SJCRH30 (cell line): ENCODE data around the gene TM9SF2. TPM values are rescaled to one million over a fixed set of nuclear protein-coding genes. Genes with fewer than 3 reads are reported as not detected.

Source experiments
- DNase-seq, 2 experiments: peaks; one replicate each; pipeline ENCODE4 v3.0.0-alpha.2; 2015 to 2020
- H3K27ac ChIP-seq: fragments of 250-450 bp; sonication (Bioruptor Pico); 2 replicates; pipeline ENCODE4 v1.5.1; 2020; ENCODE audit warnings: mild to moderate bottlenecking, moderate library complexity
- H3K27me3 ChIP-seq: fragments of 250-450 bp; sonication (Bioruptor Pico); 2 replicates; pipeline ENCODE4 v1.5.1; 2020; ENCODE audit warnings: mild to moderate bottlenecking, moderate library complexity
- H3K36me3 ChIP-seq: fragments of 250-450 bp; sonication (Bioruptor Pico); 2 replicates; pipeline ENCODE4 v1.5.1; 2020; ENCODE audit warnings: mild to moderate bottlenecking, moderate library complexity
- H3K4me1 ChIP-seq: fragments of 250-450 bp; sonication (Bioruptor Pico); 2 replicates; pipeline ENCODE4 v1.5.1; 2020; ENCODE audit warnings: mild to moderate bottlenecking, moderate library complexity
- H3K4me3 ChIP-seq: fragments of 250-450 bp; sonication (Bioruptor Pico); 2 replicates; pipeline ENCODE4 v1.5.1; 2020; ENCODE audit warnings: mild to moderate bottlenecking, moderate library complexity
- H3K9me3 ChIP-seq: fragments of 250-450 bp; sonication (Bioruptor Pico); replicated peaks from 2 replicates; pipeline ENCODE4 v1.5.1; 2020; ENCODE audit warnings: mild to moderate bottlenecking, moderate library complexity
- total RNA-seq: library from RNA; depleted of rRNA; stranded (reverse); fragments of >200 nt; shearing (Covaris generic); gene quantifications from 2 replicates; pipeline ENCODE4 v1.2.3, GENCODE V29; 2014

TM9SF2 gene
- total RNA-seq, 1 experiment from 2014 or later: 104 TPM

DNA sequence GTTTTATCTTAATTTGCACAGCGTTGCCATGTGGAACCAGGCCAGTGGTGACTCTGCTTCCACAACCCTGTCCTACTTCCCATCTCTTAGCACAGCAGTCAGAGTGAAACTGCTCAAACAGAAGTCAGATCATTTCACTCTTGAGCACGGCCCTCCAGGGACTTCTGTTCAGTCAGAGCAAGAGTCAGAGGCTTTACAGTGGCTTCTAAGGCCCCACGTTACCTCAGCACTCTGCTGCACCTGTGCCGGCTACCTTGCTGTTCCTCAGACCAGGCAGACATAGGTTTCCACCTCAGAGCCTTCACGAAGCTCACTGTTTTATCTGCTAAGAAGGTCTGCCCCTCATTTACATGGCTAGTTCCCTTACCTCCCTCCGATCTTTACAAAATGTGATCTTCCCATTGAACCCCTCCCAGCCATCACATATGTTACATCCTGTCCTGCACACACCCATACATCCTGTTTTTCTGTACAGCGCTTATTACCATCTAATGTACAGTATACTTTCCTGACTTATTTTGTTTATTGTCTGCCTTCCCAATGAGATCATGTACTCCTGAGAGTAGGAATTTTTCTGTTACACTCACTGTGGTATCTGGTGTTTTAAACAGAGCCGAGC lies 41.6 kb downstream of the TM9SF2 start:
- H3K4me3 ChIP-seq: no peak overlapping the region
- no peaks in the 10 kb centered on the region for H3K9me3 ChIP-seq
- H3K36me3 ChIP-seq: peaks cover 18% of the 10 kb centered on the region
- H3K27me3 ChIP-seq: no peaks in the 10 kb centered on the region
- no peak for DNase-seq
- peaks cover 2% of the 10 kb centered on the region; the same call in 1 of the 2 replicates for H3K4me1 ChIP-seq
- H3K27ac ChIP-seq: no peak overlapping the region

DNA sequence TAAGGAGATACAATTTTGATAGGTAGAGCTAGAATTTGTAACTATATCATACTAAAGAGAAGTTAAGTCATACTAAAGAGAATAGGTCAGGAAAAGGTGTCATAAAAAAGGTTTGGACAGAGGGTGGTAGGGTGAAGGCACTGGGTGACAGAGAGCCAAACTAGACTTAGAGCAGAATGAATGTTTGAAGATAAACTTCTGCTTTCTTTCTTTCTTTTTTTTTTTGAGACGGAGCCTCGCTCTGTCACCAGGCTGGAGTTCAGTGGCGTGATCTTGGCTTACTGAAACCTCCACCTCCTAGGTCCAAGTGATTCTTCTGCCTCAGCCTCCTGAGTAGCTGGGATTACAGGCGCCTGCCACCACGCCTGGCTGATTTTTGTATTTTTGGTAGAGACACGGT lies 44.1 kb downstream of the TM9SF2 start:
- no peaks in the 10 kb centered on the region for H3K9me3 ChIP-seq
- no peak for DNase-seq
- H3K27me3 ChIP-seq: no peaks in the 10 kb centered on the region
- no peak overlapping the region for H3K4me3 ChIP-seq
- H3K4me1 ChIP-seq: peaks cover 2% of the 10 kb centered on the region; the same call in 1 of the 2 replicates
- H3K27ac ChIP-seq: no peak overlapping the region
- peaks cover 27% of the 10 kb centered on the region for H3K36me3 ChIP-seq

DNA sequence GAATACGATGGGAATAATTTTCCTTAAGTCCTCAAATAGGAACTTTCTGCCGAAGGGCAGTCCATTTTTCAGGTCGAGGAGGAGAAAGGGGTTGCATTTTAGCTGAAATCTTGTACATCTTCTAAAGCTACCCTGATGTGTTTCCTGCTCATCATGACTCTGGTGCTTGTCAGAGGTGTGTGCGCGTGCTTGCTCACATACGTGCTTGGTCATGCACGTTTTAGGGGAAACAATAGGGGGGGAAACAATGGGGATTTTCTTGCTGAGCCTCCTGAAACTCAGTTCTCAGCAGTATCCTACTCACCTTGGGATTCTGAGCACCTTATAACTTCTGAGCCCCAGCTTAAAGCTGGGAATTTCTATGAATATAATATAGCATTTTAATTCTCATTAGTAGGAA lies 44.7 kb downstream of the TM9SF2 start:
- Histone ChIP-seq H3K4me3 (no peak overlapping the region), H3K9me3 (no peaks in the 10 kb centered on the region), H3K27ac (no peak overlapping the region), H3K27me3 (no peaks in the 10 kb centered on the region), H3K36me3 (peaks cover 27% of the 10 kb centered on the region), H3K4me1 (peaks cover 2% of the 10 kb centered on the region; the same call in 1 of the 2 replicates)
- no peak for DNase-seq

DNA sequence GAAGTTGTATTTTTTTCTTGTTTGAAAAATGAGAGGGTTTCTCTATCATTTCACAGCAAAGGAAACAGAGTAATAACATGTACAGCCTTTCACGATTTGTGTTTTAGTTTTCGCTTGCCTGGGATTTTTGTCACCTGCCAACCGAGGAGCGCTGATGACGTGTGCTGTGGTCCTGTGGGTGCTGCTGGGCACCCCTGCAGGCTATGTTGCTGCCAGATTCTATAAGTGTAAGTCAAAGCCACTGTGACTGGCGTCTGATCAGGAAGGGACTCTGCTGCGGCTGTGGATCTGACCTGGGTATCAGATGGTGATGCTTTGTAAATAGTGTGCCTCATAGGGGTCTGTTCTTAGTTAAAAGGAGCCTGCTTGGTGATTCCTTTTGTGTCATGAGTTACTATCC lies 45.6 kb downstream of the TM9SF2 start:
- H3K36me3 ChIP-seq: peaks cover 28% of the 10 kb centered on the region
- H3K4me1 ChIP-seq: no peaks in the 10 kb centered on the region
- DNase-seq: no peak
- no peaks in the 10 kb centered on the region for H3K9me3 ChIP-seq
- H3K4me3 ChIP-seq: no peak overlapping the region
- H3K27me3 ChIP-seq: no peaks in the 10 kb centered on the region
- no peak overlapping the region for H3K27ac ChIP-seq

DNA sequence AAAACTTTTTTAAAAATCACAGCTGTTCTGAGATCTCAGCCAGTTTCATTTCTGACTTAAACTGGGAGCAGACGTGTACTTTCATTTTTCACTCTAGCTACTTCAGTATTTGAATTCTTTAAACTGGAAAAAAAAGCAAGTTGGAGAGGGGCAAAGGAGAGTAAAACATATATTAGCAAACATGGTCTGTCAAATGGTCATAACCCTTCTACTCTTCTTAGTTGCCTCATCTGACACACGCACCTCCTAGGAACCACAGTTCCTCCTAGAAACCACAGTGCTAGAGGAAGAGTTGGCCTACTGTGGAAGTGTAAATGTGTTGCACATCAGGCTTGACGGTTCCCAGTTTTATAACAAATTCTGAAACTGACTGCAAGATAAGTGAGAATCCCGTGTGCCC lies 47.2 kb downstream of the TM9SF2 start:
- Histone ChIP-seq H3K27me3 (no peaks in the 10 kb centered on the region), H3K36me3 (peaks cover 38% of the 10 kb centered on the region), H3K27ac (no peak overlapping the region), H3K9me3 (no peaks in the 10 kb centered on the region), H3K4me3 (no peak overlapping the region), H3K4me1 (no peaks in the 10 kb centered on the region)
- no peak for DNase-seq

DNA sequence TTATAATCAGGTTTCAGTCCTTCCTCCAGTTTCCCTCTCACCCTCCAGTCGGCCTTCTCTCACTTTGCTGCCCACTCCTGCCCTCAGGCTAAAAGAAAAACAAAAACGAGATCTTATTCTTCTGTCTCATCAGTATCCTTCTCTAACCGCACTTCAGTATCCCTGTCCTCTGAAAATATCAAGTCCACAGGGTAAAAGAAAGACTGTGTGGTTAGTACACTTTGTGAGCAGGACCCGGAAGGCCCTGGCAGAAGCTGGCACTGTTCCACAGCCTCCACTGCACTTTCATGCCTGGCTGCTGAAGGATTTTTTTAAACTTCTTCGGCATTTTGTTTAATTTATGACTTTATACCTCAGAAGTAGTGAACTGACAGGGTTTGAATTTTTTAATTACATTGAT lies 51.8 kb downstream of the TM9SF2 start:
- H3K27me3 ChIP-seq: no peaks in the 10 kb centered on the region
- no peak for DNase-seq
- H3K9me3 ChIP-seq: no peaks in the 10 kb centered on the region
- no peak overlapping the region for H3K4me3 ChIP-seq
- no peaks in the 10 kb centered on the region for H3K4me1 ChIP-seq
- H3K27ac ChIP-seq: no peak overlapping the region
- H3K36me3 ChIP-seq: peaks cover 65% of the 10 kb centered on the region

DNA sequence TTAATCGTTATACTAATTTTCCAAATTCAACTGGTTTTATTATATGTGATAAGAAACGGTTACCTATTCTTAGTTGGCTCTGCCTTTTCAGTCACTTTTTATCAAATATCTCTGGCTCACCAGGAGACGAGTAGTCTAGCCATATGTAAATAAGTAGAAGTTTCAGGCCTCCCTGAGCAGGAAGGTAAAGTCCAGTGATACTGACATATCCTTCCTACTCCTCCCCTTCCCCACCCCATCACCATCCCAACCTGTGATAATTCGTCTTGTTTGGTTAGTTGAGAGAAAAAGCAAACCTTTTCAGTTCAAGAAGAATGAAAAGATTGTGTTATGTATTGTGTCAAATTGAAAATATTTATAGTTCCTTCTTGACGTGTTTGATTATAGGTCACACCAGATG lies 53.9 kb downstream of the TM9SF2 start:
- peaks cover 59% of the 10 kb centered on the region for H3K36me3 ChIP-seq
- no peak overlapping the region for H3K4me3 ChIP-seq
- no peak for DNase-seq
- H3K27me3 ChIP-seq: no peaks in the 10 kb centered on the region
- H3K4me1 ChIP-seq: no peaks in the 10 kb centered on the region
- no peaks in the 10 kb centered on the region for H3K9me3 ChIP-seq
- no peak overlapping the region for H3K27ac ChIP-seq

DNA sequence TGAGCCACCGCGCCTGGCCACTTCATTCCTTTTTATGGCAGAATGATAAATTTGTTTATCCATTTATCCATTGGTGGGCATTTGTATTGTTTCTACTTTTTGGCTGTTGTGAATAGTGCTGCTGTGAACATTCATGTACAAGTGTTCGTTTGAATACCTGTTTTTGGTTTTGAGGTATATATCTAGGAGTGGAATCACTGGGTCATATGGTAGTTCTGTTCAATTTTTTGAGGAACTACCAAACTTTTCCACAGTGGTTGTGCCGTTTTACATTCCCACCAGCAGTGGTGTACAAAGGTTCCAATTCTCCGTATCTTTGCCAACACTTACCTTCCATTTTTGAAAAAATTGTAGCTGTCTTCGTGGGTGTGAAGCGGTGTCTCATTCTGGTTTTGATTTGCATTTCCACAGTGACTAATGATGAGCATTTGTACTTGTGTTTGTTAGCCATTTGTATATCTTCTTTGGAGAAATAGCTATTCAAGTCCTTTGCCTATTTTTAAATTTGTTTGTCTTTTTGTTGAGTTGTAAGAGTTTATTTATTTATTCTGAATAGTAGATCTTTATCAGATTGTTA lies 55.7 kb downstream of the TM9SF2 start:
- no peaks in the 10 kb centered on the region for H3K27me3 ChIP-seq
- H3K4me3 ChIP-seq: no peak overlapping the region
- no peaks in the 10 kb centered on the region for H3K4me1 ChIP-seq
- H3K27ac ChIP-seq: no peak overlapping the region
- H3K9me3 ChIP-seq: no peaks in the 10 kb centered on the region
- peaks cover 63% of the 10 kb centered on the region for H3K36me3 ChIP-seq
- DNase-seq: no peak

DNA sequence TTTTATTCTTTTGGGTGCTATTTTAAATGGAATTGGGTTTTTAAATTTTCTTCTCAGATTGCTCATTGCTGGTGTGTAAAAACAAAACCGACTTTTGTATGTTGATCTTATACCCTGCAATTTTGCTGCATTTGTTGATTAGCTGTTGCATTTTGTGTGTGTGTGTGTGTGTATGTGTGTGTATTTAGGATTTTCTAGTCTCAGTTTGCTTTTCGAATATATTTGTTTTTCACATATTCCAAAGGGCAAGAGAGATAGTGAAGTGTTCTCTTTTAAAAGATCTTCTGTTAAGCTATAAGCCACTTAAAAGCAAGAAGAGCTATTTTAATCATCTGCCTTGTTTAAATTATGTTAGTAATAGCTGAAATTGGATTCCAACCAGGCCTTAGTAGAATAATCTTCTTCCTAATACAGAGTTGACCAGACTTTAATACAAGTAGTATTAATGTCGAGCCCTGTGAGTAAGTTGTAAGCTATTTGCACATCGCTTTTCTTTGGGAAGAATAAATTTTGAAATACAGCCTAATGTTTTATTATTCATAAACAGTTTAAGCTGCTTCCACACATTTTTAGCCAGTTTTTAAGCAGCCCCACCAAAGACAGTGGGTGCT lies 57.4 kb downstream of the TM9SF2 start:
- H3K36me3 ChIP-seq: peaks cover 59% of the 10 kb centered on the region
- no peak overlapping the region for H3K27ac ChIP-seq
- H3K27me3 ChIP-seq: no peaks in the 10 kb centered on the region
- no peak for DNase-seq
- no peak overlapping the region for H3K4me3 ChIP-seq
- no peaks in the 10 kb centered on the region for H3K4me1 ChIP-seq
- no peaks in the 10 kb centered on the region for H3K9me3 ChIP-seq

DNA sequence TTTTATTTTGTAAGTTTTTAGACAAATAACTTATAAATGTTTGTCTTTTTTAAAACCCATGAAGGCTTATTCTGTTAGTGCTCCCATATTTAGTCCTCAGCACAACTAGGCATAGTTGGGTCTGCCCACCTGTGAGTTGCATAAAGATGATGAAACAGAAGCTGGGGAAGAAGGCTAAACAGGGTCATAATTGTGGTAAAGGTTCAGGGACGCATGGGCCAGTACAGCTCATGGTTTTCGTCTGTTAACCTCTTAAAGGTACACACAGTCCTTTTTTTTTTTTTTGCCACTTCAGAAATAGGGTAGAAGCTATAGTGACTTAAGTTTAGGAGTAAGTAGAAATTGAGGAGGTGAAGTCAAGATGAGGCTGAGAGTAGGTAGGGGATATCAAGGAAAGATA lies 58.3 kb downstream of the TM9SF2 start:
- no peak for DNase-seq
- Histone ChIP-seq H3K27ac (no peak overlapping the region), H3K4me1 (no peaks in the 10 kb centered on the region), H3K4me3 (no peak overlapping the region), H3K36me3 (peaks cover 57% of the 10 kb centered on the region), H3K27me3 (no peaks in the 10 kb centered on the region), H3K9me3 (no peaks in the 10 kb centered on the region)

DNA sequence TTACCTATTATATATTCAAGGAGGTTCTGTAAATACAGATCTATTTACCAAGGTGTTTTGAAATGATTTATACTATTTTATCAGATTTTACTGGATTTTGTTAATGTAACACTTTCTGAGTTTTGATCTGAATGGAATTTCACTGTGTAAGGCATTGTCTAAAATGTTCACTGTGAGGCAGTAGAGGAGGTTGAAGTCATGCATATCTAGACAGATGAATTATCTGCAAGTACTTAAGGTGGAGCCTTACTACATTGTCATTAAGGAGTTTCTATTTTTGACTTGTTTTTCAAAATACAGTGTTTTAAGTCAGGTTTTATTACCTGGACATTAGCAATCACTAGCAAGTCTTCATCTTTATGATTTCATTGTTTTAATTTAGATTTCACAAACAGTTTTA lies 62.1 kb downstream of the TM9SF2 start:
- Histone ChIP-seq H3K36me3 (peaks cover 34% of the 10 kb centered on the region), H3K4me3 (no peak overlapping the region), H3K27ac (no peak overlapping the region), H3K4me1 (no peaks in the 10 kb centered on the region), H3K9me3 (no peaks in the 10 kb centered on the region), H3K27me3 (no peaks in the 10 kb centered on the region)
- no peak for DNase-seq

DNA sequence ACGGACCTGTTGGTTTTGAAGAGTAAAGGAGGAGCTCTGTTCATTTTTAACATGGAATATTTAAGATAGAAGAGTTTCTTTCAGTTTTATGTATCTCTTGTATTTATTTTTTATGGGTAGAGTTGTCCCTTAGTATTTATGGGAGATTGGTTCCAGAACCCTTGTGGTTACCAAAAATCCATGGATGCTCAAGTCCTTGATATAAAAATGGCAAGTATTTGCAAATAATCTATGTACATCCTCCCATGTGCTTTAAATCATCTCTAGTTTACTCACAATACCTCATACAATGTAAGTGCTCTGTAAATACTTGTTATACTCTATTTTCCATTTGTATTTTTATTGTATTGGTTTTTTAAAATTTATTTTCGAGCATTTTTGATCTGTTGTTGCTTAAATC lies 63.1 kb downstream of the TM9SF2 start:
- H3K4me1 ChIP-seq: no peaks in the 10 kb centered on the region
- no peaks in the 10 kb centered on the region for H3K9me3 ChIP-seq
- no peaks in the 10 kb centered on the region for H3K27me3 ChIP-seq
- no peak for DNase-seq
- H3K36me3 ChIP-seq: peaks cover 34% of the 10 kb centered on the region
- no peak overlapping the region for H3K4me3 ChIP-seq
- no peak overlapping the region for H3K27ac ChIP-seq

DNA sequence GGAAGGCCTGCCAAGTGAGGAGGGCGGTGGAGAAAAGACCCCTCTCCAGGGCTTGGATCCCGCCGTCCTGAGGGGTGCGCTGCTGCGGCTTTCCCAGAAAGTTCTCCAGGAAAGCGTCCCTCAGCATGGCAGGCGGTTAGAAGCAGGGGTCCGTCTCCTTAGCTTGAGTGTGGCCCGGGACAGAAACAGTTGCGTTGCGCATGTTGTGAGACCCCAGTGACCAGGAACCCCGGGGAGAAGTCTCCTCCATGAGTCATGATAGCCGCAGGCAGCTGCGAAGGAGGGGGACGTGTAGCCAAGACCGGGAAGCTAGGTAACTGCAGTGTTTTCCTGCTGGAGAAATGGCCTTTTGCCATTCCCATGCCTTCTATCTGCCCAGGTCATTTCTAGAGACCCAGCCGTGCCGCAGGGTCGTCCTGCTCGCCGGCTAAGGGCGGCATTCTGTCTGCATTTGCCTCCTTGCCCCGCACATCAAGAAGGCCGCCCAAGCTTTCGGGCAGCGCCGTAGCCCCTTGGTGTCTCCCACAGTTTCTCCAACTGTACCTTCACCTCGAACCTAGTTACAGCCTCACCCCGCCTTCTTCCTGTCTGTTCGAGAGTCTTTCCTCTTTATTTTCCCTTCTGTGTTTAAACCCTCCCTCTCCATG lies 64.3 kb downstream of the TM9SF2 start:
- H3K36me3 ChIP-seq: peaks cover 23% of the 10 kb centered on the region
- DNase-seq: no peak
- H3K27me3 ChIP-seq: no peaks in the 10 kb centered on the region
- H3K4me3 ChIP-seq: no peak overlapping the region
- no peaks in the 10 kb centered on the region for H3K4me1 ChIP-seq
- H3K27ac ChIP-seq: no peak overlapping the region
- no peaks in the 10 kb centered on the region for H3K9me3 ChIP-seq

DNA sequence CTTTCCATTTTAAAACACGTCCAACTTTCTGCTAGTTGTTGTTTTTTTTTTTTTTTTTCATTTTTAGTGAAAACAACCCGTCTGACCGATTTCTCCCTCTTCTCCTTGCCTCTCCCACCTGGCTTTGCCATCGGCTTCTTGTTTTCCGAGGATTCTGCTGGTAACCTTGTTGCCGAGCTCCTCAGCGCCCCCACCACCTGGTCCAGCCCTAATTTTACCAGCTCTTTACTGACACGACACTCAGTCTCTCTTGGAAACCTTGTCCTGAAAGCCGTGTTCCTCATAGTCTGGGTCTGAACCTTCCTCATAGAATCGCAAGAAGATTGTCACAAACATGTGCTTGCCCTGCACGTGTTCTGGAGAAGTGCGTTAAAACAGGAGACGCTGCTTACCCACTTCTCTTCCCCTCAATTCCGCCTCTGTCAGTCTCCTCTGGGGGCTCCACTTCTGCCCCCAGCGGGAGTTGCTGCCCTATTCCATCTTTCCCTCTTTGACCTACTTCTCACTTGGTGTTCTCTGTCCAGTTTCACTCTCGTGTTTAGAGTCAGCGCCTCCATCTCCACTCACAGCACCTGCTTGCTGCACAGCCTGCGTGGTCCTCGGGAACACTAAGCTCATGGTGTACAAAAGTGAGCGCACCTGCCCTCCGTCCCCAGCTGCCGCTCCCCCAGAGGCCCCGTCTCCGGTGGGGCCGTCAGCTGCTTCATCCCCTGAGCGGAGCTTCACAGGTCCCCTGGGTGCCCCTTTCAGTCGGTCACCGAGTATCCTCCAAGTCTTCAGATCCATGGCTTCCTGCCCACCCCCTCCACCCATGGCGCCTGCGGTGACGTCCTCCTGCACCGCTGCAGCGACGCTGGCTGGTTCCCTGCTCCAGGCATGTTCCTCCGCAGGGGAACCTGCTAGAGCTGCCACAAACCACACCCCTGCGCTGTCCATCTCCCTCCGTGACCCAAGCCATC lies 65.1 kb downstream of the TM9SF2 start:
- peaks cover 16% of the 10 kb centered on the region for H3K36me3 ChIP-seq
- no peak for DNase-seq
- no peak overlapping the region for H3K27ac ChIP-seq
- H3K9me3 ChIP-seq: no peaks in the 10 kb centered on the region
- no peaks in the 10 kb centered on the region for H3K27me3 ChIP-seq
- no peak overlapping the region for H3K4me3 ChIP-seq
- H3K4me1 ChIP-seq: no peaks in the 10 kb centered on the region
